H1 (cell line): ENCODE results near the gene RCOR2. TPM values are rescaled to one million over a fixed set of nuclear protein-coding genes. Genes with fewer than 3 reads are reported as not detected.
A peak's percentile ranks its signal among the peaks of the same experiment; 100 is the strongest.

Source experiments
- CTCF ChIA-PET: fragments of 300-600 bp; sonication (Branson Sonifier 250); formaldehyde crosslinking; loops from one replicate; lab custom pipeline; 2021; ENCODE audit not compliant: partially characterized antibody; lab: Charles Lee
- POLR2A ChIA-PET: fragments of 300-600 bp; sonication (Branson Sonifier 250); formaldehyde crosslinking; loops from one replicate; lab custom pipeline; 2021; ENCODE audit warnings: inconsistent platforms; ENCODE audit not compliant: partially characterized antibody; lab: Charles Lee
- DNase-seq, 2 experiments: peaks; one replicate each; pipeline versions ENCODE4 v3.0.0 to v3.0.0-alpha.2; 2010 to 2022; ENCODE audit warnings: low spot score in 2 of 2, low read depth in 1 of 2, mixed read lengths in 1 of 2
- FAIRE-seq: peaks from 2 replicates; lab custom pipeline; 2011; peaks lifted over from hg19 to GRCh38; lab: Jason Lieb, UNC
- H2AFZ ChIP-seq: 2 replicates; pipeline ENCODE4 v1.8.1; 2012; ENCODE audit warnings: low read length, inconsistent platforms
- H2AK5ac ChIP-seq: 2 replicates; pipeline ENCODE4 v1.6.1; 2013; ENCODE audit warnings: low read depth, low read length
- H2BK120ac ChIP-seq: replicated peaks from 2 replicates; pipeline ENCODE3; 2013; ENCODE audit warnings: low read depth, low read length, inconsistent platforms
- H2BK12ac ChIP-seq: 2 replicates; pipeline ENCODE4 v1.6.1; 2013; ENCODE audit warnings: low read depth, low read length
- H2BK15ac ChIP-seq: 2 replicates; pipeline ENCODE4 v1.6.1; 2013; ENCODE audit warnings: low read length
- H2BK20ac ChIP-seq: 2 replicates; pipeline ENCODE4 v1.6.1; 2013; ENCODE audit warnings: low read length
- H2BK5ac ChIP-seq: 2 replicates; pipeline ENCODE4 v1.6.1; 2013; ENCODE audit warnings: low read depth, low read length
- H3K14ac ChIP-seq: 2 replicates; pipeline ENCODE4 v1.6.1; 2013; ENCODE audit warnings: inconsistent platforms; ENCODE audit not compliant: insufficient read length
- H3K18ac ChIP-seq: 2 replicates; pipeline ENCODE4 v1.6.1; 2013; ENCODE audit warnings: low read length; ENCODE audit errors: extremely low read depth
- H3K23ac ChIP-seq: 2 replicates; pipeline ENCODE4 v1.6.1; 2013; ENCODE audit warnings: inconsistent platforms; ENCODE audit not compliant: insufficient read length
- H3K23me2 ChIP-seq: 2 replicates; pipeline ENCODE4 v1.6.1; 2013; ENCODE audit warnings: low read depth, low read length
- H3K27ac ChIP-seq: 2 replicates; pipeline ENCODE4 v1.6.1; 2011; ENCODE audit warnings: low read depth, low read length, inconsistent platforms
- H3K27me3 ChIP-seq, 4 experiments: replicated peaks in 1 of 4; 1 replicate in 1 of 4; 2 replicates in 3 of 4; pipeline versions ENCODE4 v1.6.1 to v1.8.1; 2011 to 2013; ENCODE audit warnings: low read length in 3 of 4, mild to moderate bottlenecking in 3 of 4, inconsistent platforms in 2 of 4, mixed read lengths in 2 of 4, moderate library complexity in 1 of 4; ENCODE audit not compliant: control insufficient read depth in 3 of 4, insufficient read depth in 3 of 4; ENCODE audit errors: extremely low read depth in 1 of 4
- H3K36me3 ChIP-seq, 4 experiments: 2 replicates each; pipeline versions ENCODE4 v1.6.1 to v1.8.1; 2011 to 2013; ENCODE audit warnings: mild to moderate bottlenecking in 4 of 4, low read length in 3 of 4, moderate library complexity in 2 of 4, control low read depth in 1 of 4, inconsistent platforms in 1 of 4; ENCODE audit not compliant: insufficient read depth in 4 of 4, control insufficient read depth in 2 of 4
- H3K4ac ChIP-seq: replicated peaks from 2 replicates; pipeline ENCODE3; 2013; ENCODE audit warnings: low read length, low read depth, mixed read lengths, inconsistent platforms; ENCODE audit not compliant: insufficient read length
- H3K4me1 ChIP-seq, 4 experiments: replicated peaks in 1 of 4; 1 replicate in 1 of 4; 2 replicates in 3 of 4; pipeline versions ENCODE4 v1.6.1 to v1.8.1; 2011 to 2013; ENCODE audit warnings: low read length in 3 of 4, inconsistent platforms in 2 of 4, mixed read lengths in 1 of 4; ENCODE audit not compliant: insufficient read depth in 4 of 4, control insufficient read depth in 3 of 4
- H3K4me2 ChIP-seq, 2 experiments: 2 replicates each; pipeline versions ENCODE4 v1.6.1 to v1.8.1; 2011 to 2013; ENCODE audit warnings: low read depth in 2 of 2, low read length in 2 of 2, control low read depth in 1 of 2, inconsistent platforms in 1 of 2, mild to moderate bottlenecking in 1 of 2; ENCODE audit not compliant: insufficient read depth in 1 of 2
- H3K4me3 ChIP-seq, 4 experiments: fragments of 200-600, 300-600 bp in 1 of 4; sonication (generic), shearing (Covaris generic), sonication (Bioruptor Twin) in 1 of 4; 2 replicates each; pipeline versions ENCODE4 v1.5.1 to v1.8.1; 2011 to 2016; ENCODE audit warnings: low read length in 4 of 4, low read depth in 3 of 4, control low read depth in 2 of 4, inconsistent platforms in 2 of 4, mild to moderate bottlenecking in 2 of 4, mixed read lengths in 1 of 4, moderate library complexity in 1 of 4; ENCODE audit not compliant: insufficient read depth in 2 of 4; ENCODE audit errors: extremely low read depth in 1 of 4
- H3K56ac ChIP-seq: replicated peaks from 2 replicates; pipeline ENCODE3; 2013; ENCODE audit warnings: low read depth, mild to moderate bottlenecking, mixed read lengths, low read length, inconsistent platforms; ENCODE audit not compliant: insufficient read length
- H3K79me1 ChIP-seq: 2 replicates; pipeline ENCODE4 v1.6.1; 2013; ENCODE audit warnings: low read depth, low read length, control low read depth
- H3K79me2 ChIP-seq, 2 experiments: 2 replicates each; pipeline versions ENCODE4 v1.6.1 to v1.8.1; 2012 to 2013; ENCODE audit warnings: low read length in 2 of 2, mild to moderate bottlenecking in 2 of 2, inconsistent platforms in 1 of 2; ENCODE audit not compliant: insufficient read depth in 2 of 2, control insufficient read depth in 1 of 2
- H3K9ac ChIP-seq, 4 experiments: replicated peaks in 1 of 4; 1 replicate in 1 of 4; 2 replicates in 3 of 4; pipeline versions ENCODE4 v1.6.1 to v1.8.1; 2011 to 2013; ENCODE audit warnings: low read depth in 3 of 4, low read length in 3 of 4, control low read depth in 2 of 4, mild to moderate bottlenecking in 2 of 4, moderate library complexity in 2 of 4, inconsistent platforms in 1 of 4; ENCODE audit errors: extremely low read depth in 1 of 4
- H3K9me3 ChIP-seq, 2 experiments: 2 replicates each; pipeline versions ENCODE4 v1.6.1 to v1.8.1; 2012 to 2013; ENCODE audit warnings: mild to moderate bottlenecking in 2 of 2, moderate library complexity in 2 of 2, control low read depth in 1 of 2, inconsistent platforms in 1 of 2, low read depth in 1 of 2, low read length in 1 of 2, mixed read lengths in 1 of 2; ENCODE audit not compliant: insufficient read depth in 2 of 2
- H4K20me1 ChIP-seq, 2 experiments: replicated peaks in 1 of 2; 2 replicates each; pipeline versions ENCODE3 to v1.8.1; 2011 to 2013; ENCODE audit warnings: inconsistent platforms in 2 of 2, low read length in 2 of 2, mild to moderate bottlenecking in 1 of 2; ENCODE audit not compliant: insufficient read depth in 2 of 2, control insufficient read depth in 1 of 2
- H4K5ac ChIP-seq: 2 replicates; pipeline ENCODE4 v1.6.1; 2013; ENCODE audit warnings: low read length, low read depth, mixed read lengths, inconsistent platforms; ENCODE audit not compliant: insufficient read length
- H4K8ac ChIP-seq: 2 replicates; pipeline ENCODE4 v1.8.0; 2013; ENCODE audit warnings: mild to moderate bottlenecking, moderate library complexity, low read length, inconsistent platforms; ENCODE audit not compliant: insufficient read depth; ENCODE audit errors: extremely low read depth
- H4K91ac ChIP-seq: replicated peaks from 2 replicates; pipeline ENCODE3; 2013; ENCODE audit warnings: low read length, mixed read lengths, inconsistent platforms; ENCODE audit not compliant: insufficient read length
- CEBPB ChIP-seq: IDR thresholded peaks from 2 replicates; pipeline ENCODE4 v1.6.1; 2012; ENCODE audit warnings: low read depth, low read length
- HDAC6 ChIP-seq: IDR thresholded peaks from one replicate; pipeline ENCODE4 v1.7.1; 2012; ENCODE audit warnings: low read depth, mild to moderate bottlenecking, inconsistent platforms, low read length, moderate library complexity
- KDM1A ChIP-seq: fragments of 200-600, 300-600 bp; sonication (generic); IDR thresholded peaks from 2 replicates; pipeline ENCODE4 v1.7.1; 2016; ENCODE audit warnings: mild to moderate bottlenecking, low read length, borderline replicate concordance
- POLR2AphosphoS5 ChIP-seq: IDR thresholded peaks from 2 replicates; pipeline ENCODE4 v1.6.1; 2011; ENCODE audit warnings: low read depth, low read length
- RBBP5 ChIP-seq: IDR thresholded peaks from 2 replicates; pipeline ENCODE4 v1.7.1; 2012; ENCODE audit warnings: low read depth, mild to moderate bottlenecking, inconsistent platforms, low read length, moderate library complexity, borderline replicate concordance
- RXRA ChIP-seq: IDR thresholded peaks from 2 replicates; pipeline ENCODE4 v1.6.1; 2011; ENCODE audit warnings: low read depth, mild to moderate bottlenecking, low read length, moderate library complexity; ENCODE audit not compliant: insufficient read depth
- SAP30 ChIP-seq: fragments of 300-600 bp; sonication (generic); IDR thresholded peaks from 2 replicates; pipeline ENCODE4 v1.7.1; 2012; ENCODE audit warnings: low read length, moderate library complexity, mild to moderate bottlenecking, inconsistent platforms; ENCODE audit not compliant: insufficient read depth, insufficient replicate concordance
- YY1 ChIP-seq: IDR thresholded peaks from 2 replicates; pipeline ENCODE4 v1.6.1; 2011; ENCODE audit warnings: low read depth, mild to moderate bottlenecking, low read length
- WGBS, 2 experiments: shearing (Covaris generic) in 1 of 2; methylation state at CpG; one replicate each; pipeline versions ENCODE4 v1.1.6 to v1.1.7; 2013 to 2015; ENCODE audit warnings: low lambda C conversion rate in 2 of 2, mixed read lengths in 2 of 2, inconsistent platforms in 1 of 2, low coverage in 1 of 2, missing lambda C conversion rate in 1 of 2; ENCODE audit not compliant: insufficient replicate concordance in 2 of 2, insufficient coverage in 1 of 2, insufficient read length in 1 of 2; ENCODE audit errors: extremely low coverage in 1 of 2, missing lambda C conversion rate in 1 of 2; 5-methylcytosine and 5-hydroxymethylcytosine counted together
- polyA plus RNA-seq, 7 experiments: library from polyadenylated mRNA; depleted of rRNA in 3 of 7; stranded (reverse) in 5 of 7; unstranded in 2 of 7; fragments of >200 nt in 5 of 7; fragments of 200-250 nt in 2 of 7; gene quantifications; 1 replicate in 5 of 7; 2 replicates in 1 of 7; 4 replicates in 1 of 7; pipeline versions ENCODE4 v1.2.1 to v1.2.3, GENCODE V29; 2011 to 2013; ENCODE audit warnings: missing spikeins in 2 of 7, mixed read lengths in 2 of 7
- total RNA-seq: library from RNA; stranded (reverse); fragmentation: NEBNext Ultra II Directional; extraction: Animal tissue kit (Norgen Biotek cat#: 25700); gene quantifications from 2 replicates; pipeline ENCODE4 v1.2.1, GENCODE V29; 2021

Gene RCOR2
- total and polyA plus RNA-seq, 2 of the 8 experiments (the other 6 are each of a cell fraction or from before 2014, with no cell fraction given), result 54.6 to 78.0 TPM

DNA sequence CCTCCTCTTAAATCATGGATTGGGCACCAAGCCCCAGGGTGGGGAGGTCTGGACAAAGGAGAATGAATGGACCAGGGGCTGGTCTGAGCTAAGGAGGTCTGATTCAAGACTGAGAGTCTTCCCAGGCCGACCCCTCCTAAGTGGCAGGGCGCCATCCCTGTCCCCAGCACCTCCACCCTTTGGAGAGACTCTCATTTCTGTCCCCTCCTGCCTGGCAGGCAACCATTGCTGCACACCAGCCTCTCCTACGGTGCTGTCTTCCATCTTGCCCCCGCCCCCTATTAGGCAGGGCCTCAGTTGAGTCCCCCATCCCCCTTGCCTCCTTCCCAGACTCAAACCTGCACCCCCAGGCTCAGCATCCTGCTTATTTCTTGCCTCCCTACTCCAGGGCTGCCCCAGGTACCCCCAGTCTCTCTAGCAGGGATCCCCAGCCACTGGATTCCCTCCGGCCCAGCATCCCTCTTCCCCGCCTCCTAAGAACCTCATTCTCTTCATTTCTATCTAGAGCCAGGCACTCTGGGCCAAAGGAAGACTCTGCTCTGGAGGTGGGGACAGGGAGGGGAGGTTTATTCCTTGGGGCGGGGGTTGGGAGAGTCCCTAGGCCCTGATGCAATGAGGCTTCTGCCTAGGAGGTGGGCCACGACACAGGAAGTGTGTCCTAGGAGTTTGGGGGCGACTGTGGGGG, 1.7 kb upstream of the RCOR2 start:
- peak overlapping the region; percentile 78 for H3K56ac ChIP-seq
- H3K36me3 ChIP-seq, result peaks cover 9 to 17% (median 15%) of the 10 kb centered on the region in 4 experiments; a peak in 5 of 8 replicates
- peak overlapping the region; percentile 90 for H4K91ac ChIP-seq
- peaks cover 12 to 15% of the 10 kb centered on the region in 2 experiments for H4K20me1 ChIP-seq
- peak overlapping the region; percentile 97; the same call in 1 of the 2 replicates for H4K8ac ChIP-seq
- peak overlapping the region; percentile 94 for H4K5ac ChIP-seq
- H3K4me2 ChIP-seq, result peak overlapping the region; percentile 89 to 97
- peak overlapping the region; percentile 96 for H3K4ac ChIP-seq
- no peak overlapping the region for H2AFZ ChIP-seq
- peaks cover 9% of the 10 kb centered on the region for H3K79me1 ChIP-seq
- H2AK5ac ChIP-seq, result peak overlapping the region; percentile 79
- peak overlapping the region; percentile 81; the same call in 1 of the 2 replicates for H2BK15ac ChIP-seq
- peak overlapping the region; percentile 57 to 86 (median 64) for H3K4me3 ChIP-seq
- peaks cover 0 to 5% (median 0%) of the 10 kb centered on the region in 4 experiments; a peak in 2 of 7 replicates for H3K27me3 ChIP-seq
- peak in 1 of 2 experiments; percentile 89 for DNase-seq
- H3K23me2 ChIP-seq, result peaks cover 31% of the 10 kb centered on the region
- no peaks in the 10 kb centered on the region for H3K9me3 ChIP-seq
- CTCF ChIA-PET, result interaction anchor here (0.9 to 9.3 kb wide), 7 partner anchors 10 to 88 kb away, joined by 3 to 129 read pairs (median 7); partner anchors contain the start of genes MARK2 and NAA40
- H3K9ac ChIP-seq, result peak overlapping the region; percentile 68 to 88 (median 82)
- H3K23ac ChIP-seq, result no peak overlapping the region
- peaks cover 3 to 28% of the 10 kb centered on the region in 2 experiments; a peak in 3 of 4 replicates for H3K79me2 ChIP-seq
- peak overlapping the region; percentile 95 for H2BK12ac ChIP-seq
- H3K14ac ChIP-seq, result peak overlapping the region; percentile 11
- WGBS, 2 experiments, result 9% methylated on average over 8 of the region's 9 CpGs; no CpG with 5 or more reads in 1 of the 2 experiments
- peak overlapping the region; percentile 86; the same call in 1 of the 2 replicates for H2BK20ac ChIP-seq
- peak overlapping the region; percentile 95 for H3K27ac ChIP-seq
- TF ChIP-seq YY1 (0 out of 2 replicates have a peak, but pooled peaks have one; percentile 27), CEBPB (peak; percentile 37; the same call in 1 of the 2 replicates), HDAC6 (no peak), RXRA (no peak), POLR2AphosphoS5 (peak; percentile 17; the same call in 1 of the 2 replicates), KDM1A (peak; percentile 75; the same call in 1 of the 2 replicates), RBBP5 (0 out of 2 replicates have a peak, but pooled peaks have one; percentile 52), SAP30 (peak; percentile 25)
- H2BK5ac ChIP-seq, result peak overlapping the region; percentile 99
- POLR2A ChIA-PET, result interaction anchor here (0.8 to 10.7 kb wide), 18 partner anchors 8 to 1583 kb away, joined by 3 to 173 read pairs (median 10); partner anchors contain the start of genes MARK2, NAA40 and ZFTA
- peak overlapping the region; percentile 100 for H3K18ac ChIP-seq
- FAIRE-seq, result no peak
- H3K4me1 ChIP-seq, result peaks cover 2 to 37% (median 31%) of the 10 kb centered on the region in 4 experiments
- peak overlapping the region; percentile 80 for H2BK120ac ChIP-seq
